ENCODE measurements around the gene MYO6.

Gene MYO6

GRCh38 chr6:75746221-75746620 lies 2.8 kb upstream of the MYO6 start:
- Histone ChIP-seq H3K9ac (ENCODE audit: low read depth in 1 of 2, low read length in 2 of 2) (no peak overlapping the region), H3K27me3 (ENCODE audit: control insufficient read depth in 1 of 2, insufficient read depth in 2 of 2, low read length in 2 of 2) (no peaks in the 10 kb centered on the region), H3K9me3 (ENCODE audit: control insufficient read depth in 1 of 2, low read length in 2 of 2) (no peaks in the 10 kb centered on the region), H3K4me1 (ENCODE audit: control insufficient read depth in 1 of 2, insufficient read depth in 2 of 2, low read length in 2 of 2) (peaks cover 4 to 8% of the 10 kb centered on the region in 2 donors), H3K27ac (ENCODE audit: low read depth, low read length) (no peak overlapping the region), H3K4me3 (ENCODE audit: low read depth in 1 of 2, low read length in 2 of 2) (no peak overlapping the region), H3K36me3 (ENCODE audit: control insufficient read depth in 1 of 2, insufficient read depth in 2 of 2, low read length in 2 of 2) (no peaks in the 10 kb centered on the region)

- H3K9ac ChIP-seq (ENCODE audit: low read depth in 1 of 2, low read length in 2 of 2) = no peak overlapping the region
- no peaks in the 10 kb centered on the region for H3K9me3 ChIP-seq (ENCODE audit: control insufficient read depth in 1 of 2, low read length in 2 of 2)
- H3K27me3 ChIP-seq (ENCODE audit: control insufficient read depth in 1 of 2, insufficient read depth in 2 of 2, low read length in 2 of 2) = no peaks in the 10 kb centered on the region
- H3K4me1 ChIP-seq (ENCODE audit: control insufficient read depth in 1 of 2, insufficient read depth in 2 of 2, low read length in 2 of 2) = peaks cover 8 to 11% of the 10 kb centered on the region in 2 donors
- H3K36me3 ChIP-seq (ENCODE audit: control insufficient read depth in 1 of 2, insufficient read depth in 2 of 2, low read length in 2 of 2) = no peaks in the 10 kb centered on the region
- no peak overlapping the region for H3K4me3 ChIP-seq (ENCODE audit: low read depth in 1 of 2, low read length in 2 of 2)
- no peak overlapping the region for H3K27ac ChIP-seq (ENCODE audit: low read depth, low read length)
Observed at GRCh38 chr6:75747152-75747992, 1.7 kb upstream of the MYO6 start.

DNA sequence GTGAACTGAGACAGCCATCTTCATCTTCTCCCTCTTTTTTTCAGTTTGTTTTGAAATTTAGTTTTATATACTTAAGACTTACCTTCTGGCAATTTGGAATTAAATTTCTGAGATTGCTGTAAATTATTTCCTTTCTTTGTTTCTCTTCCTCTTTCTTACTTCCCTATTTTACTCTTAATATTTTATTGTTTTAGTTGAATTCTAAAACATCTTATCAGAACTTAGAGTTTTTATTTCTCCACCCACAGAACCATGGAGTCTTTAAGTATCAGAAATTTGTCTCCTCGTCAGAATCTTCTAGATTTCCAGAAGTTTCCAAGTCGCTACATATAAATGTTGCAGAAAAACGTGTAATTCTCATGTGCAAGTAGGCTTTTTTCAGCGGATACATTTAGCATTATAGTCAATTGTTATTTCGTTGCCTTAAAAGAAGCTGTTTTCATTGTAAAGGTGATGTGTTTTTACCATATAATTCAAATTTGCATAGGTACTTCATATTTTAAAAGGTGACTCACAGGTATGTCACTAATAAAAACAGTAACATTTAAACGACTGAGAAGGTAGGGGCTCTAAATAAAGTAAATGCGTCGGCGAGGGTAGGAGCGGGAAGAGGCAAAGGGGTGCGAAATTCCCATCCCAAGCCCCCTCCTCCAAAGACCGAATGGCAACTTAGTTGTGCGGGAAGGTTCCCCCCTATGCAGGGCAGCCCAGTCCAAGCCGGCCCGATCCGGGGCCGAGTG lies 866 bp upstream of the MYO6 start:
- H3K9ac ChIP-seq (ENCODE audit: low read depth in 1 of 2, low read length in 2 of 2) = peak overlapping the region; percentile 89 to 98
- H3K27me3 ChIP-seq (ENCODE audit: control insufficient read depth in 1 of 2, insufficient read depth in 2 of 2, low read length in 2 of 2) = no peaks in the 10 kb centered on the region
- no peaks in the 10 kb centered on the region for H3K36me3 ChIP-seq (ENCODE audit: control insufficient read depth in 1 of 2, insufficient read depth in 2 of 2, low read length in 2 of 2)
- H3K4me1 ChIP-seq (ENCODE audit: control insufficient read depth in 1 of 2, insufficient read depth in 2 of 2, low read length in 2 of 2) = peaks cover 8 to 15% of the 10 kb centered on the region in 2 donors
- peak overlapping the region; percentile 78 to 91 for H3K4me3 ChIP-seq (ENCODE audit: low read depth in 1 of 2, low read length in 2 of 2)
- no peaks in the 10 kb centered on the region for H3K9me3 ChIP-seq (ENCODE audit: control insufficient read depth in 1 of 2, low read length in 2 of 2)
- H3K27ac ChIP-seq (ENCODE audit: low read depth, low read length) = peak overlapping the region; percentile 87

DNA sequence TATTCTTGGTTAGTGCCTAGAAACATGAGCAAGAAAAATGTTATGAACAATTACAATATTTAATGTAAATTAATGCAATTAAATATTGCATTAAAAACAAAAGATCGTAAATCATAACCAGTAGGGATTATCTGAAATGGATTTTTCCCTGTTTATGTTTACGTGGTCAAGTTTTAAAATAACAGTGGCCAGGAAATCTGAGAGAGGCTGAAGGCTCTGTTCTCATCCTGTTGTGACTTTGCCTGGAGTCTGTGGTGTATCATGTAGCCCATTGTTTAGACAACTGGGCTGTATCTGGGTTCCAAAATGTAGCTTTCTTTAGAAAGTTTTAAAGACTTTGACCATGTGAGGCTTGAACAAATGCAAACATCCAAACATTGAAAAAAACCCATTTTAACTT lies 2.4 kb downstream of the MYO6 start:
- Histone ChIP-seq H3K36me3 (ENCODE audit: control insufficient read depth in 1 of 2, insufficient read depth in 2 of 2, low read length in 2 of 2) (no peaks in the 10 kb centered on the region), H3K4me3 (ENCODE audit: low read depth in 1 of 2, low read length in 2 of 2) (peak overlapping the region; percentile 1 to 78), H3K4me1 (ENCODE audit: control insufficient read depth in 1 of 2, insufficient read depth in 2 of 2, low read length in 2 of 2) (peaks cover 11 to 23% of the 10 kb centered on the region in 2 donors), H3K27me3 (ENCODE audit: control insufficient read depth in 1 of 2, insufficient read depth in 2 of 2, low read length in 2 of 2) (no peaks in the 10 kb centered on the region), H3K9me3 (ENCODE audit: control insufficient read depth in 1 of 2, low read length in 2 of 2) (no peaks in the 10 kb centered on the region), H3K27ac (ENCODE audit: low read depth, low read length) (no peak overlapping the region), H3K9ac (ENCODE audit: low read depth in 1 of 2, low read length in 2 of 2) (no peak overlapping the region)

DNA sequence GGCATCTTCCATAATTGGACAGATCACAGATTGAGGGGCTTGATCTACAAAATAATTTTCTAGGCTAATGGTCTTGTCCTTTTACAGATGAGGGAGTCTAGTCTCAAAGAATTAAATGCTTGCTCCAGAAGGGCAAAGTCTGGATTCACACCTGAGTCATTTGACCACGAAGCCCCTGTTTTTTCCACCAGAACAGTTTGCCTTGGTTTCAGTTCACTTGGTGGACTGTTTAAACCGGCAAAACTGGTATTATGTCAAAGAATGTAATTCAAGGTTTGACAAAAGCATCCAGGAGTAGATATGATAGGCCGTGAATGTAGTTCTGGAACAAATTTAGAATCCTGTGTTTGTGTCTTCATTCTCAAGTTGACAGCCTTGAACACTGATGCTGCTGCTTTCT lies 3.3 kb downstream of the MYO6 start:
- no peaks in the 10 kb centered on the region for H3K27me3 ChIP-seq (ENCODE audit: control insufficient read depth in 1 of 2, insufficient read depth in 2 of 2, low read length in 2 of 2)
- no peak overlapping the region for H3K9ac ChIP-seq (ENCODE audit: low read depth in 1 of 2, low read length in 2 of 2)
- no peak overlapping the region for H3K27ac ChIP-seq (ENCODE audit: low read depth, low read length)
- H3K4me3 ChIP-seq (ENCODE audit: low read depth in 1 of 2, low read length in 2 of 2) = peak overlapping the region in 1 of 2 donors; percentile 42
- no peaks in the 10 kb centered on the region for H3K36me3 ChIP-seq (ENCODE audit: control insufficient read depth in 1 of 2, insufficient read depth in 2 of 2, low read length in 2 of 2)
- H3K9me3 ChIP-seq (ENCODE audit: control insufficient read depth in 1 of 2, low read length in 2 of 2) = no peaks in the 10 kb centered on the region
- H3K4me1 ChIP-seq (ENCODE audit: control insufficient read depth in 1 of 2, insufficient read depth in 2 of 2, low read length in 2 of 2) = peaks cover 10 to 20% of the 10 kb centered on the region in 2 donors

- Histone ChIP-seq H3K4me1 (ENCODE audit: control insufficient read depth in 1 of 2, insufficient read depth in 2 of 2, low read length in 2 of 2) (peaks cover 3 to 28% of the 10 kb centered on the region in 2 donors), H3K9me3 (ENCODE audit: control insufficient read depth in 1 of 2, low read length in 2 of 2) (no peaks in the 10 kb centered on the region), H3K9ac (ENCODE audit: low read depth in 1 of 2, low read length in 2 of 2) (no peak overlapping the region), H3K36me3 (ENCODE audit: control insufficient read depth in 1 of 2, insufficient read depth in 2 of 2, low read length in 2 of 2) (no peaks in the 10 kb centered on the region), H3K4me3 (ENCODE audit: low read depth in 1 of 2, low read length in 2 of 2) (no peak overlapping the region), H3K27ac (ENCODE audit: low read depth, low read length) (no peak overlapping the region), H3K27me3 (ENCODE audit: control insufficient read depth in 1 of 2, insufficient read depth in 2 of 2, low read length in 2 of 2) (no peaks in the 10 kb centered on the region)
Observed at GRCh38 chr6:75755704-75756103, 6.7 kb downstream of the MYO6 start.

DNA sequence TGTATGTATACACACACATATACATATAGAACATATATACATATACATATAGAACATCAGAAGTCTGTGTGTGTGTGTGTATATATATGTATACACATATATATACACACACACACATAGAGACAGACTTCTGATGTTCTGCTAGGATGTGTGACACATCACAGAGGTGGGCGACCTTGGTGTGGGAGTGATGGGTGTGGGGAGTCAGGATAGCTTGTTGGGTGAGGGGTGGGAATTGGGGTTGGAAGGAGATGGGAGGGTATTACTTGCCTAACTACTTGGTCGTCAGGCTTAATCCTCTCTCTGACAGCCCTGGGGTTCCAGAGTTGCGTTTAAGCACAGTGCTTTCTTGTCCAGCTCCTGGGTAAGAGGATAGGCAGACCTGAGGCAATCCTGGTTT lies 8.3 kb downstream of the MYO6 start:
- no peaks in the 10 kb centered on the region for H3K36me3 ChIP-seq (ENCODE audit: control insufficient read depth in 1 of 2, insufficient read depth in 2 of 2, low read length in 2 of 2)
- H3K4me1 ChIP-seq (ENCODE audit: control insufficient read depth in 1 of 2, insufficient read depth in 2 of 2, low read length in 2 of 2) = peaks cover 16 to 36% of the 10 kb centered on the region in 2 donors
- no peak overlapping the region for H3K9ac ChIP-seq (ENCODE audit: low read depth in 1 of 2, low read length in 2 of 2)
- H3K4me3 ChIP-seq (ENCODE audit: low read depth in 1 of 2, low read length in 2 of 2) = no peak overlapping the region
- no peaks in the 10 kb centered on the region for H3K9me3 ChIP-seq (ENCODE audit: control insufficient read depth in 1 of 2, low read length in 2 of 2)
- H3K27ac ChIP-seq (ENCODE audit: low read depth, low read length) = no peak overlapping the region
- no peaks in the 10 kb centered on the region for H3K27me3 ChIP-seq (ENCODE audit: control insufficient read depth in 1 of 2, insufficient read depth in 2 of 2, low read length in 2 of 2)

- no peaks in the 10 kb centered on the region for H3K36me3 ChIP-seq (ENCODE audit: control insufficient read depth in 1 of 2, insufficient read depth in 2 of 2, low read length in 2 of 2)
- peaks cover 16 to 35% of the 10 kb centered on the region in 2 donors for H3K4me1 ChIP-seq (ENCODE audit: control insufficient read depth in 1 of 2, insufficient read depth in 2 of 2, low read length in 2 of 2)
- H3K27ac ChIP-seq (ENCODE audit: low read depth, low read length) = no peak overlapping the region
- no peak overlapping the region for H3K9ac ChIP-seq (ENCODE audit: low read depth in 1 of 2, low read length in 2 of 2)
- H3K27me3 ChIP-seq (ENCODE audit: control insufficient read depth in 1 of 2, insufficient read depth in 2 of 2, low read length in 2 of 2) = no peaks in the 10 kb centered on the region
- H3K4me3 ChIP-seq (ENCODE audit: low read depth in 1 of 2, low read length in 2 of 2) = no peak overlapping the region
- H3K9me3 ChIP-seq (ENCODE audit: control insufficient read depth in 1 of 2, low read length in 2 of 2) = no peaks in the 10 kb centered on the region
Observed at GRCh38 chr6:75758061-75758460, 9.0 kb downstream of the MYO6 start.

DNA sequence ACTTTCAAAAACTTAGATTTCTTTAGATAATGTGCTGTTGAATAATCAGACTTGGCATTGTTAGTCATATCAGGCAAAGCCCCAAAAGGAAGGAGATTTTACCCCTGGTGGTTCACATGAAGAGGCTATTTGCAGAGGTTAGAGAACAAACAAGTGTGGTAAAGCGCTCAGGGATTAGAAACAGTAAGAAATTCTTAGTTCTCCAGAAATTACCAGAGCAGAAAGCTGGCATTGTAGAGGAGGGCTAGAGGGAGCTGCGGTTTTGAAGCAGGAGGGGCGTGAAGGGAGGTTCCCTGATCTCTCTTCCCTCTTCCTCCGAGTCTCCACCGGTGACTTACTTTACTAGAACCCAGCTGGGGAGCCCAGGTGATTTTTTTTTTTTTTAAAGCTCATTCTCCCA lies 10.2 kb downstream of the MYO6 start:
- H3K9ac ChIP-seq (ENCODE audit: low read depth in 1 of 2, low read length in 2 of 2) = no peak overlapping the region

GRCh38 chr6:75760320-75760719 lies 11.3 kb downstream of the MYO6 start:
- H3K4me3 ChIP-seq (ENCODE audit: low read depth in 1 of 2, low read length in 2 of 2) = no peak overlapping the region

More for the DNA sequence above, 10.2 kb downstream of the MYO6 start:
- H3K27me3 ChIP-seq (ENCODE audit: control insufficient read depth in 1 of 2, insufficient read depth in 2 of 2, low read length in 2 of 2) = no peaks in the 10 kb centered on the region
- H3K4me1 ChIP-seq (ENCODE audit: control insufficient read depth in 1 of 2, insufficient read depth in 2 of 2, low read length in 2 of 2) = peaks cover 13 to 26% of the 10 kb centered on the region in 2 donors
- H3K27ac ChIP-seq (ENCODE audit: low read depth, low read length) = no peak overlapping the region
- H3K36me3 ChIP-seq (ENCODE audit: control insufficient read depth in 1 of 2, insufficient read depth in 2 of 2, low read length in 2 of 2) = no peaks in the 10 kb centered on the region
- no peaks in the 10 kb centered on the region for H3K9me3 ChIP-seq (ENCODE audit: control insufficient read depth in 1 of 2, low read length in 2 of 2)
- H3K4me3 ChIP-seq (ENCODE audit: low read depth in 1 of 2, low read length in 2 of 2) = no peak overlapping the region

More at GRCh38 chr6:75760320-75760719, 11.3 kb downstream of the MYO6 start:
- no peak overlapping the region for H3K9ac ChIP-seq (ENCODE audit: low read depth in 1 of 2, low read length in 2 of 2)
- no peaks in the 10 kb centered on the region for H3K36me3 ChIP-seq (ENCODE audit: control insufficient read depth in 1 of 2, insufficient read depth in 2 of 2, low read length in 2 of 2)
- no peaks in the 10 kb centered on the region for H3K27me3 ChIP-seq (ENCODE audit: control insufficient read depth in 1 of 2, insufficient read depth in 2 of 2, low read length in 2 of 2)
- no peak overlapping the region for H3K27ac ChIP-seq (ENCODE audit: low read depth, low read length)
- H3K4me1 ChIP-seq (ENCODE audit: control insufficient read depth in 1 of 2, insufficient read depth in 2 of 2, low read length in 2 of 2) = peaks cover 13 to 26% of the 10 kb centered on the region in 2 donors
- H3K9me3 ChIP-seq (ENCODE audit: control insufficient read depth in 1 of 2, low read length in 2 of 2) = no peaks in the 10 kb centered on the region

Measured in duodenal mucosa (tissue), 2 donors.